Mucosa of descending colon (tissue), 3 donors: ENCODE data around the gene BRD4. TPM values are rescaled to one million over a fixed set of nuclear protein-coding genes. Genes with fewer than 3 reads are reported as not detected.

ENCODE experiments used
- ATAC-seq: fragments of 200-7000 bp; cut with Tn5 transposase; one replicate; pipeline ENCODE4 v1.9.1; 2020; ENCODE audit warnings: mild to moderate bottlenecking, moderate library complexity
- DNase-seq, 3 donors: peaks; one replicate each; pipeline ENCODE4 v3.0.0-alpha.2; 2020
- H3K36me3 ChIP-seq: fragments of 200-600 bp; one replicate; pipeline ENCODE4 v1.8.0; 2021; ENCODE audit warnings: low read depth, mild to moderate bottlenecking
- H3K4me1 ChIP-seq: fragments of 200-600 bp; one replicate; pipeline ENCODE4 v1.8.0; 2021; ENCODE audit warnings: low read depth, mild to moderate bottlenecking
- H3K4me3 ChIP-seq: fragments of 200-600 bp; one replicate; pipeline ENCODE4 v1.8.0; 2021; ENCODE audit warnings: mild to moderate bottlenecking
- H3K9me3 ChIP-seq: fragments of 200-600 bp; one replicate; pipeline ENCODE4 v1.8.0; 2021; ENCODE audit warnings: mild to moderate bottlenecking
- CTCF ChIP-seq: fragments of 200-600 bp; IDR thresholded peaks from one replicate; pipeline ENCODE4 v1.8.0; 2022; ENCODE audit warnings: antibody characterized with exemption, mild to moderate bottlenecking
- intact Hi-C, 2 donors: fragments of 100-400 bp; cut with DNase I in 1 of 2; cut with micrococcal nuclease in 1 of 2; formaldehyde crosslinking; loops; one replicate each; pipeline versions ENCODE4 v1.11.0 to v1.11.1; 2022; cut with DNase I, micrococcal nuclease
- total RNA-seq, 3 donors: library from RNA; stranded (reverse); fragmentation: NEBNext Ultra II Directional in 2 of 3; extraction: Animal tissue kit (Norgen Biotek cat#: 25700) in 2 of 3; gene quantifications; one replicate each; pipeline versions ENCODE4 v1.2.1 to v1.2.4, GENCODE V29; 2021 to 2023
- donor health status: DM: no; HTN: no; CAD: no; lungs with moderate emphysema.
- donor health status: DM: no; HTN: no; CAD: no.
- donor health status: DM: no; HTN: yes; CAD: no.

Gene BRD4
- total RNA-seq, 3 donors from 2014 or later, result 78.3 to 104 (median 82.6) TPM

- intact Hi-C loops, result no loop called here
- Histone ChIP-seq H3K4me1 (peaks cover 18% of the 10 kb centered on the region), H3K9me3 (no peaks in the 10 kb centered on the region), H3K36me3 (no peaks in the 10 kb centered on the region), H3K4me3 (no peak overlapping the region)
- ATAC-seq (no peak), DNase-seq (no peak)
- no peak for TF ChIP-seq CTCF
Observed at GRCh38 chr19:15197275-15197941, 134.9 kb downstream of the BRD4 start.

- ATAC-seq, result no peak
- TF ChIP-seq CTCF, result no peak
- H3K4me1 ChIP-seq, result peaks cover 18% of the 10 kb centered on the region
- no peak for DNase-seq
- no peaks in the 10 kb centered on the region for H3K36me3 ChIP-seq
- no peak overlapping the region for H3K4me3 ChIP-seq
- intact Hi-C loops, result no loop called here
- H3K9me3 ChIP-seq, result no peaks in the 10 kb centered on the region
Observed at GRCh38 chr19:15196360-15197005, 135.9 kb downstream of the BRD4 start.

- no peak overlapping the region for H3K4me3 ChIP-seq
- ATAC-seq (peak; percentile 96), DNase-seq (peak; percentile 83 to 92 (median 89))
- intact Hi-C loops, result no loop called here
- H3K36me3 ChIP-seq, result no peaks in the 10 kb centered on the region
- TF ChIP-seq CTCF, result no peak
- H3K9me3 ChIP-seq, result no peaks in the 10 kb centered on the region
- peaks cover 18% of the 10 kb centered on the region for H3K4me1 ChIP-seq
Observed at GRCh38 chr19:15195371-15196334, 136.7 kb downstream of the BRD4 start.

GRCh38 chr19:15194938-15195337 is 137.4 kb downstream of the BRD4 start:
- intact Hi-C loops, result no loop called here
- Histone ChIP-seq H3K9me3 (no peaks in the 10 kb centered on the region), H3K36me3 (no peaks in the 10 kb centered on the region), H3K4me3 (no peak overlapping the region), H3K4me1 (peaks cover 12% of the 10 kb centered on the region)
- no peak for ATAC-seq
- no peak for DNase-seq
- no peak for TF ChIP-seq CTCF

- Histone ChIP-seq H3K9me3 (no peaks in the 10 kb centered on the region), H3K4me1 (peaks cover 7% of the 10 kb centered on the region), H3K36me3 (no peaks in the 10 kb centered on the region), H3K4me3 (no peak overlapping the region)
- TF ChIP-seq CTCF, result no peak
- DNase-seq (no peak), ATAC-seq (no peak)
- intact Hi-C loops, result no loop called here
Observed at GRCh38 chr19:15191982-15192381, 140.4 kb downstream of the BRD4 start.
